GM12801 (cell line): Measurements from ENCODE around the gene FOXJ3.

Experiments
- TF ChIP-seq, protein P1 (sequence below): IDR thresholded peaks from one replicate; pipeline ENCODE4 v1.5.1; 2011; ENCODE audit warnings: control low read depth; ENCODE audit not compliant: insufficient read length; ENCODE audit errors: extremely low read depth

The FOXJ3 gene

DNA sequence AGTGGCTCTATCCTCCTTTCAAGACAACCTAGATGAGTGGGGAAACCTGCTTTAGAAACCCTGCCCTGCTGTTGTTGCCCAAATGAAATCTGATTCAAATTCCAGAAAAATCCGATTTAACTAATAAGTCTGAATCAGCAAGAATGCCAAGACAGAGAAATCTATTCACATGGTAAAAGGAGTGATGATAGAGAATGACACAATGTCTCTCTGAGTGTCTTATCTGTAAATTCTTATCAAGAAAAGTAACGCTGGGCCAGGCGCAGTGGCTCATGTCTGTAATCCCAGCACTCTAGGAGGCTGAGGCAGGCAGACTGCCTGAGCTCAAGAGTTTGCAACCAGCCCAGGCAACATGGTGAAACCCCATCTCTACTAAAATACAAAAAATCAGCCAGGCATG is 156.8 kb downstream of the FOXJ3 start:
- TF ChIP-seq, protein P1, sequence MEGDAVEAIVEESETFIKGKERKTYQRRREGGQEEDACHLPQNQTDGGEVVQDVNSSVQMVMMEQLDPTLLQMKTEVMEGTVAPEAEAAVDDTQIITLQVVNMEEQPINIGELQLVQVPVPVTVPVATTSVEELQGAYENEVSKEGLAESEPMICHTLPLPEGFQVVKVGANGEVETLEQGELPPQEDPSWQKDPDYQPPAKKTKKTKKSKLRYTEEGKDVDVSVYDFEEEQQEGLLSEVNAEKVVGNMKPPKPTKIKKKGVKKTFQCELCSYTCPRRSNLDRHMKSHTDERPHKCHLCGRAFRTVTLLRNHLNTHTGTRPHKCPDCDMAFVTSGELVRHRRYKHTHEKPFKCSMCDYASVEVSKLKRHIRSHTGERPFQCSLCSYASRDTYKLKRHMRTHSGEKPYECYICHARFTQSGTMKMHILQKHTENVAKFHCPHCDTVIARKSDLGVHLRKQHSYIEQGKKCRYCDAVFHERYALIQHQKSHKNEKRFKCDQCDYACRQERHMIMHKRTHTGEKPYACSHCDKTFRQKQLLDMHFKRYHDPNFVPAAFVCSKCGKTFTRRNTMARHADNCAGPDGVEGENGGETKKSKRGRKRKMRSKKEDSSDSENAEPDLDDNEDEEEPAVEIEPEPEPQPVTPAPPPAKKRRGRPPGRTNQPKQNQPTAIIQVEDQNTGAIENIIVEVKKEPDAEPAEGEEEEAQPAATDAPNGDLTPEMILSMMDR, result no peak

DNA sequence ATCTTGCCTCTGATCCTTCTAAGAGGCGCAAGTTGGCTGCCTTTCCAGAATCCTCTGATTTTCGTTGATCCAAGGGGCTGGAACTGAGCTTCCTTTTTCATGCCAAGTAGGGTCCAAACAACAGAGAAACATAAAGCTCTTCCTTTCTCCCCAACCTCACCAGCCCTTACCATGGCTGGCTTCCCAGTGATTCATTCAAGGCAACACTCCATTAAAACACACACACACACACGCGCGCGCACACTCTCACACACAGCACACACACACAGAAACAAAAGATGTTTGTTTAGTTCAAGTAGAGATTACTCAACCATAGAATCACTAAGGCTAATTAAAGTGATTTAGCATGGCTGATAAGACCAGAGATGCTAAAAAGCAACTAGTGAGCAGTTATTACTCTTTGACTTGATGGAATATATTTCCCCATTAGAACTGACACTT is 157.5 kb downstream of the FOXJ3 start:
- TF ChIP-seq, protein P1, result no peak

- TF ChIP-seq, protein P1, result no peak
Observed at GRCh38 chr1:42176902-42177519, 158.0 kb downstream of the FOXJ3 start.

DNA sequence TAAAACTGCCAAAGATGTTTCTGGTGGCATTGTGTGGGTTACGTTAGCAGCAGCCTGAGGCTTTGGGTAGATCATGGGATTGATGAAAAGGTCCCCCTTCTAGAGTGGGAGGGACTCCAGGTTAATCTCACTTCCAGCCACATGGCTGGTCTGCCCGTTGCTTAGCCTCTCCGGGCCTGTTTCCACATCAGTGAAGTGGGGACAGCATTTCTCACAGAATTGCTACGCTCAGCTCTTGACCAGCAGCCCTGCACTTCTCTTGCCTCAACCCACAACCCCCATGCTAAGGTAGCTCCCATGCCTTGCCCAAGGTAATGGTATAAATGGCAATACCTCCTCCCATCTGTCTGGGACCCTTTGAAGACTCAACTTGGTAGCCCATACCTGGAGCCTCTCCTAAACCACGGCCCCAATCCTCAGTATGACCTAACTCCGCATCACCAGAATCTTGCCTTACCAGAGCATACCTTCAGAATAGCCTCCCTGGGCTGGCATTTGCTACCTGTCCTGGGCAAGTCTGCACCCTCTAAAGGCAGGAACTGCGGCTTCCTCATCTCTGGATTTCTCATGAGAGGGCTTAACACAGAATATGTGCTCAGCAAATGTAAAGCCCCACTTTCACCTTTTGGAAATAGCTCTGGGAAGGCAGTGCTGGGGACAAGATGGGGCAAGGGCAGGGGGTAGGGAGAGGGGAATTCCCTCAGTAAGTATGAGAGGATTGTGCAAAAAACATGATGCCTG is 159.6 kb downstream of the FOXJ3 start:
- TF ChIP-seq, protein P1, result no peak

DNA sequence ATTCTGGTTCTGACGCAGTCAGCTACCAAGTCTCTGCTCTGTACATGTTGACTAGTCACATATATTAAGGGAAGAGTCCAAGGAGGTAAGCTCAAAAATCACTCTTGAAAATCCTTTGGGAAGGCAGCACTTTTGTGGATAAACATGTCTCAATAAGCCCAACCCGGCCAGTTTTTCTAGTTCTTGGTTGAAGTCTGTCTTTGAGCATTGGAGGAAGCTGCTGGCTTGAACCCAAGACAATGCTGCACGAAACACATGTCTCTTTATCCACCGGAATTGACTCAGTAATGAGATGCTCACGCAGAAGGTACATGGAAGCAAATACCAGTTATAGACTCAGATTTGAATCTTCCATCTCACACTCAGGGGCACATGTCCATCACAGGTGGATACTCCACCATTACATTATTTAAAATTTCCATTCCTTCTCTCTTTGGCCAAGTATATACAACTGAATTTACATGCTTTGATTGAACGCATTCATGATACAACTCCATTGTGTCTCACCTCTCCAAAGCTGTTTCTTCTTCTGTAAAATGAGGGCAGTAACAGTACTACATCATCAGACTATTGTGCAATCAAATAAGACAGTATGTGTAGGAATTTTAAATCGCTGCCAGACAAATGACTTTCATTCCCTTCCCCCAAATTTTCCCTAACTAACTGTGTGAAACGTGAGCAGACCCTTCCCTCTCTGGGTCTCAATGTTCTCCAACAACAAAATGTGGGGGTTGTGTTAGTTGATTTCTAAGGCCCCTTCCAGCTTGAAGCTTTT is 160.9 kb downstream of the FOXJ3 start:
- TF ChIP-seq, protein P1, result no peak

GRCh38 chr1:42173155-42173933 is 161.7 kb downstream of the FOXJ3 start:
- TF ChIP-seq, protein P1, result no peak
